ENCODE data around the gene ZSCAN18.

Gene ZSCAN18

DNA sequence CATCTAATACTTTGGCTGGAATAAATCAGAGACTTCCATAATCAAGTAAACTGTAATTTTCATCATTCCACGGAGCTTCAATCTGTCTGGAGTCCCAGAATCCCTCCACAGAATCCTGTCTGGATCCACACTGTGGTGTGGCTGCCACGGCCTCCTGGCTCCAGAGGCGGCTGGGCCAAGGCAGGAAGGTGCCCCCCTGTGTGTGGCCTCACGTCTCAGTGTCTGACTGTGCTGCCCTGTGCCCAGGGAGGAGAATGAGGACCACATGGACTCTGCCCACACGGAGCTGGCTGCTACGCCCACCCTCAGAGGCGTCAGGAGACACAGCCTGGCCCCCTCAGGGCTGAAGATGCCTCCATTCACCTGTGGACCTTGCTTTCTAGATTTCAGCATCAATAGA lies 51.2 kb downstream of the ZSCAN18 start:
- Histone ChIP-seq H3K79me2 (ENCODE audit: insufficient read depth, low read length) (no peaks in the 10 kb centered on the region), H3K4me3 (ENCODE audit: low read length, poor library complexity, severe bottlenecking) (no peak overlapping the region), H3K36me3 (ENCODE audit: insufficient read depth, low read length) (no peaks in the 10 kb centered on the region), H3K9me3 (ENCODE audit: insufficient read depth, low read depth, low read length) (peaks cover 19% of the 10 kb centered on the region; the same call in 1 of the 2 replicates), H2AFZ (ENCODE audit: low read length) (no peak overlapping the region), H4K20me1 (ENCODE audit: insufficient read depth, low read length, poor library complexity, severe bottlenecking) (no peaks in the 10 kb centered on the region), H3K4me2 (ENCODE audit: low read depth, low read length, poor library complexity, severe bottlenecking) (no peak overlapping the region), H3K9me2 (replicated peaks; ENCODE audit: low read depth, low read length) (no peaks in the 10 kb centered on the region), H3K27me3 (ENCODE audit: insufficient read depth, low read length, poor library complexity, severe bottlenecking) (no peaks in the 10 kb centered on the region), H3K9ac (ENCODE audit: low read depth, low read length, poor library complexity, severe bottlenecking) (no peak overlapping the region), H3F3A (ENCODE audit: low read depth) (no peaks in the 10 kb centered on the region), H3K4me1 (ENCODE audit: insufficient read depth, low read length, poor library complexity, severe bottlenecking) (no peaks in the 10 kb centered on the region)
- TF ChIP-seq, protein P1, sequence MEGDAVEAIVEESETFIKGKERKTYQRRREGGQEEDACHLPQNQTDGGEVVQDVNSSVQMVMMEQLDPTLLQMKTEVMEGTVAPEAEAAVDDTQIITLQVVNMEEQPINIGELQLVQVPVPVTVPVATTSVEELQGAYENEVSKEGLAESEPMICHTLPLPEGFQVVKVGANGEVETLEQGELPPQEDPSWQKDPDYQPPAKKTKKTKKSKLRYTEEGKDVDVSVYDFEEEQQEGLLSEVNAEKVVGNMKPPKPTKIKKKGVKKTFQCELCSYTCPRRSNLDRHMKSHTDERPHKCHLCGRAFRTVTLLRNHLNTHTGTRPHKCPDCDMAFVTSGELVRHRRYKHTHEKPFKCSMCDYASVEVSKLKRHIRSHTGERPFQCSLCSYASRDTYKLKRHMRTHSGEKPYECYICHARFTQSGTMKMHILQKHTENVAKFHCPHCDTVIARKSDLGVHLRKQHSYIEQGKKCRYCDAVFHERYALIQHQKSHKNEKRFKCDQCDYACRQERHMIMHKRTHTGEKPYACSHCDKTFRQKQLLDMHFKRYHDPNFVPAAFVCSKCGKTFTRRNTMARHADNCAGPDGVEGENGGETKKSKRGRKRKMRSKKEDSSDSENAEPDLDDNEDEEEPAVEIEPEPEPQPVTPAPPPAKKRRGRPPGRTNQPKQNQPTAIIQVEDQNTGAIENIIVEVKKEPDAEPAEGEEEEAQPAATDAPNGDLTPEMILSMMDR (conservative IDR thresholded peaks at IDR 0.05; ENCODE audit: low read length): no peak
- no peak for TF ChIP-seq EZH2phosphoT487 (IDR thresholded peaks at IDR 0.05; ENCODE audit: borderline replicate concordance)

DNA sequence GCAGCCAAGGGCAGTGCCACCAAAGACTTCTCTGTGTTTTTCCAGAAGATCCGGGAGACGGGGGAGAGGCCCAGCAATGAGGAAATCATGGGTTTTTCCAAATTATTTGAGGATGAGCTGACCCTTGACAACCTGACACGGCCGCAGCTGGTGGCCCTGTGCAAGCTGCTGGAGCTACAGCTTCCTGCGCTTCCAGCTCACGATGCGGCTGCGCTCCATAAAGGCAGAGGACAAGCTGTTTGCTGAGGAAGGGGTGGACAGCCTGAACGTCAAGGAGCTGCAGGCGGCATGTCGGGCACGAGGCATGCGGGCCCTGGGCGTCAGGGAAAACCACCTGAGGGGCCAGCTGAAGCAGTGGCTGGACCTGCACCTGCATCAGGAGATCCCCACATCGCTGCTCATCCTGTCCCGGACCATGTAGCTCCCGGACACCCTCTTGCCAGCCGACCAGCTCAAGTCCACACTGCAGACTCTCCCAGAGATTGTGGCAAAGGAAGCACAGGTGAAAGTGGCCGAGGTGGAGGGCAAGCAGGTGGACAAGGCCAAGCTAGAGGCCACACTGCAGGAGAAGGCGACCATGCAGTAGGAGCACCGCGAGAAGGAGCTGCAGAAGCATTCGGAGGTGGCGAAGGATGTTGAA lies 52.5 kb downstream of the ZSCAN18 start:
- H4K20me1 ChIP-seq (ENCODE audit: insufficient read depth, low read length, poor library complexity, severe bottlenecking): no peaks in the 10 kb centered on the region
- H3K9ac ChIP-seq (ENCODE audit: low read depth, low read length, poor library complexity, severe bottlenecking): no peak overlapping the region
- H3K4me3 ChIP-seq (ENCODE audit: low read length, poor library complexity, severe bottlenecking): no peak overlapping the region
- no peaks in the 10 kb centered on the region for H3K4me1 ChIP-seq (ENCODE audit: insufficient read depth, low read length, poor library complexity, severe bottlenecking)
- peaks cover 23% of the 10 kb centered on the region; the same call in 1 of the 2 replicates for H3K9me3 ChIP-seq (ENCODE audit: insufficient read depth, low read depth, low read length)
- no peaks in the 10 kb centered on the region for H3K36me3 ChIP-seq (ENCODE audit: insufficient read depth, low read length)
- no peaks in the 10 kb centered on the region for H3F3A ChIP-seq (ENCODE audit: low read depth)
- no peak overlapping the region for H2AFZ ChIP-seq (ENCODE audit: low read length)
- H3K27me3 ChIP-seq (ENCODE audit: insufficient read depth, low read length, poor library complexity, severe bottlenecking): no peaks in the 10 kb centered on the region
- no peaks in the 10 kb centered on the region for H3K9me2 ChIP-seq (replicated peaks; ENCODE audit: low read depth, low read length)
- no peak overlapping the region for H3K4me2 ChIP-seq (ENCODE audit: low read depth, low read length, poor library complexity, severe bottlenecking)
- TF ChIP-seq, protein P1 (conservative IDR thresholded peaks at IDR 0.05; ENCODE audit: low read length): no peak
- TF ChIP-seq EZH2phosphoT487 (IDR thresholded peaks at IDR 0.05; ENCODE audit: borderline replicate concordance): no peak
- H3K79me2 ChIP-seq (ENCODE audit: insufficient read depth, low read length): no peaks in the 10 kb centered on the region

GRCh38 chr19:58044886-58045285 lies 53.1 kb downstream of the ZSCAN18 start:
- Histone ChIP-seq H4K20me1 (ENCODE audit: insufficient read depth, low read length, poor library complexity, severe bottlenecking) (no peaks in the 10 kb centered on the region), H3K9me2 (replicated peaks; ENCODE audit: low read depth, low read length) (no peaks in the 10 kb centered on the region), H3K27me3 (ENCODE audit: insufficient read depth, low read length, poor library complexity, severe bottlenecking) (no peaks in the 10 kb centered on the region), H3K36me3 (ENCODE audit: insufficient read depth, low read length) (no peaks in the 10 kb centered on the region), H3K4me1 (ENCODE audit: insufficient read depth, low read length, poor library complexity, severe bottlenecking) (no peaks in the 10 kb centered on the region), H3K9me3 (ENCODE audit: insufficient read depth, low read depth, low read length) (peaks cover 27% of the 10 kb centered on the region; the same call in 1 of the 2 replicates), H2AFZ (ENCODE audit: low read length) (no peak overlapping the region), H3F3A (ENCODE audit: low read depth) (no peaks in the 10 kb centered on the region), H3K79me2 (ENCODE audit: insufficient read depth, low read length) (no peaks in the 10 kb centered on the region), H3K9ac (ENCODE audit: low read depth, low read length, poor library complexity, severe bottlenecking) (no peak overlapping the region), H3K4me3 (ENCODE audit: low read length, poor library complexity, severe bottlenecking) (no peak overlapping the region), H3K4me2 (ENCODE audit: low read depth, low read length, poor library complexity, severe bottlenecking) (no peak overlapping the region)
- TF ChIP-seq EZH2phosphoT487 (IDR thresholded peaks at IDR 0.05; ENCODE audit: borderline replicate concordance): no peak
- TF ChIP-seq, protein P1 (conservative IDR thresholded peaks at IDR 0.05; ENCODE audit: low read length): no peak
